NCI-H146 treated with DMSO at 0.1 percent for 48 hours (cell line): Measurements from ENCODE around the gene CLMN.
"Not testable (repeated sequence)": the region's sequence is repeated elsewhere in the genome, so short reads cannot be mapped to it uniquely, and the experiment has no call there.

ENCODE experiments used
- DNase-seq: peaks from one replicate; lab custom pipeline; 2025; ENCODE audit not compliant: unreplicated experiment; lab: John Stamatoyannopoulos, UW

Gene CLMN

GRCh38 chr14:95197551-95197950, 122.2 kb downstream of the CLMN start:
- DNase-seq = no peak

- no peak for DNase-seq
These were observed 122.7 kb downstream of the CLMN start for GRCh38 chr14:95196826-95197545.

- DNase-seq = no peak
These were observed 123.4 kb downstream of the CLMN start for GRCh38 chr14:95196268-95196667.

- no peak for DNase-seq
These were observed 124.7 kb downstream of the CLMN start for GRCh38 chr14:95195031-95195430.

GRCh38 chr14:95193081-95193480, 126.6 kb downstream of the CLMN start:
- no peak for DNase-seq

- no peak for DNase-seq
These were observed 127.4 kb downstream of the CLMN start for GRCh38 chr14:95192311-95192710.

GRCh38 chr14:95191445-95192199, 128.1 kb downstream of the CLMN start:
- DNase-seq = no peak

- DNase-seq = no peak
These were observed 128.9 kb downstream of the CLMN start for GRCh38 chr14:95190857-95191256.

GRCh38 chr14:95190346-95190840, 129.3 kb downstream of the CLMN start:
- no peak for DNase-seq

- no peak for DNase-seq
These were observed 130.2 kb downstream of the CLMN start for GRCh38 chr14:95189367-95190132.

GRCh38 chr14:95188380-95188779, 131.3 kb downstream of the CLMN start:
- DNase-seq = no peak

- no peak for DNase-seq
These were observed 133.8 kb downstream of the CLMN start for GRCh38 chr14:95185767-95186392.

- DNase-seq = no peak
These were observed 134.5 kb downstream of the CLMN start for GRCh38 chr14:95185033-95185766.

- DNase-seq = no peak
These were observed 135.3 kb downstream of the CLMN start for GRCh38 chr14:95184413-95184790.

GRCh38 chr14:95183532-95184412, 135.9 kb downstream of the CLMN start:
- no peak for DNase-seq

- DNase-seq = no peak
These were observed 136.6 kb downstream of the CLMN start for GRCh38 chr14:95183082-95183481.

- no peak for DNase-seq
These were observed 137.3 kb downstream of the CLMN start for GRCh38 chr14:95182379-95182778.

GRCh38 chr14:95180966-95181741, 138.6 kb downstream of the CLMN start:
- no peak for DNase-seq

GRCh38 chr14:95175670-95176069, 144.0 kb downstream of the CLMN start:
- not testable (repeated sequence) for DNase-seq
